Esophagus squamous epithelium (tissue), 5 donors: Measurements from ENCODE around the gene ANGPTL4. TPM values are rescaled to one million over a fixed set of nuclear protein-coding genes. Genes with fewer than 3 reads are reported as not detected.

Experiments
- DNase-seq: peaks from one replicate; lab custom pipeline; 2025; lab: John Stamatoyannopoulos, UW
- H3K27ac ChIP-seq, 4 donors: fragments of 200-600 bp; sonication (generic); one replicate each; pipeline ENCODE4 v1.5.1; 2016 to 2019; ENCODE audit warnings: mild to moderate bottlenecking in 1 of 4
- H3K27me3 ChIP-seq, 4 donors: fragments of 200-600 bp; sonication (generic); 1 replicate in 3 of 4; 2 replicates in 1 of 4; pipeline versions ENCODE4 v1.5.1 to v1.6.0; 2017 to 2021; ENCODE audit warnings: antibody characterized with exemption in 1 of 4
- H3K36me3 ChIP-seq, 3 donors: fragments of 200-600 bp; sonication (generic); one replicate each; pipeline ENCODE4 v1.5.1; 2016 to 2019
- H3K4me1 ChIP-seq, 3 donors: fragments of 200-600 bp; sonication (generic); one replicate each; pipeline ENCODE4 v1.5.1; 2017 to 2019
- H3K4me3 ChIP-seq, 4 donors: fragments of 200-600 bp; sonication (generic); 1 replicate in 3 of 4; 2 replicates in 1 of 4; pipeline ENCODE4 v1.5.1; 2016 to 2019; ENCODE audit warnings: mild to moderate bottlenecking in 2 of 4, moderate library complexity in 1 of 4
- H3K9me3 ChIP-seq, 3 donors: fragments of 200-600 bp; sonication (generic); one replicate each; pipeline ENCODE4 v1.5.1; 2016 to 2019
- CTCF ChIP-seq, 6 experiments: fragments of 450-650 bp in 4 of 6; fragments of 200-600 bp in 2 of 6; sonication (generic) in 2 of 6; IDR thresholded peaks; one replicate each; pipeline ENCODE4 v1.5.1; 2016 to 2019; ENCODE audit warnings: antibody characterized with exemption in 6 of 6, mild to moderate bottlenecking in 4 of 6, moderate library complexity in 4 of 6
- POLR2A ChIP-seq, 4 donors: fragments of 450-650 bp; IDR thresholded peaks; one replicate each; pipeline ENCODE4 v1.6.1; 2017; ENCODE audit warnings: antibody characterized with exemption in 4 of 4, mild to moderate bottlenecking in 4 of 4, moderate library complexity in 3 of 4
- WGBS, 2 donors: methylation state at CpG; one replicate each; pipeline ENCODE4 v1.1.5; 2018; 5-methylcytosine and 5-hydroxymethylcytosine counted together
- intact Hi-C: fragments of 100-400 bp; cut with DNase I; formaldehyde crosslinking; loops from one replicate; pipeline ENCODE4 v1.15.0; 2022
- total RNA-seq, 4 donors: library from RNA; depleted of rRNA; stranded (reverse); fragments of >200 nt; gene quantifications; one replicate each; pipeline ENCODE4 v1.1.0, GENCODE V29; 2016
- donor health status: DM: yes; HTN: yes; CAD: no.

Gene ANGPTL4
- total RNA-seq, 4 donors from 2014 or later = 17.0 to 37.1 (median 19.2) TPM

GRCh38 chr19:8355631-8356402 is 8.1 kb upstream of the ANGPTL4 start:
- intact Hi-C loops = loop anchor here (10.0 kb wide), 1 partner anchor 229 kb away; no protein-coding TSS in a partner anchor

GRCh38 chr19:8357007-8357521 is 6.9 kb upstream of the ANGPTL4 start:
- TF ChIP-seq POLR2A (IDR thresholded peaks at IDR 0.05) (no peak), CTCF (IDR thresholded peaks at IDR 0.05) (no peak)
- H3K36me3 ChIP-seq = no peaks in the 10 kb centered on the region
- no peaks in the 10 kb centered on the region for H3K9me3 ChIP-seq
- 65 to 74% methylated on average over 4 of the region's 4 CpGs for WGBS, 2 donors
- intact Hi-C loops = loop anchor here (10.0 kb wide), 1 partner anchor 228 kb away; no protein-coding TSS in a partner anchor
- H3K27me3 ChIP-seq = peaks cover 0 to 18% (median 0%) of the 10 kb centered on the region in 4 donors
- H3K27ac ChIP-seq = no peak overlapping the region
- H3K4me1 ChIP-seq = peaks cover 12 to 51% (median 22%) of the 10 kb centered on the region in 3 donors
- H3K4me3 ChIP-seq = no peak overlapping the region
- DNase-seq = no peak

More at GRCh38 chr19:8355631-8356402, 8.1 kb upstream of the ANGPTL4 start:
- Histone ChIP-seq H3K27me3 (peaks cover 0 to 29% (median 0%) of the 10 kb centered on the region in 4 donors), H3K9me3 (no peaks in the 10 kb centered on the region), H3K27ac (peak overlapping the region in 3 of 4 donors; percentile 6 to 15 (median 13)), H3K4me3 (no peak overlapping the region), H3K4me1 (peaks cover 7 to 42% (median 13%) of the 10 kb centered on the region in 3 donors), H3K36me3 (no peaks in the 10 kb centered on the region)
- WGBS, 2 donors = 50 to 60% methylated on average over 6 of the region's 6 CpGs
- no peak for DNase-seq
- no peak for TF ChIP-seq CTCF (IDR thresholded peaks at IDR 0.05)
- no peak for TF ChIP-seq POLR2A (IDR thresholded peaks at IDR 0.05)

- no peak overlapping the region for H3K4me3 ChIP-seq
- H3K36me3 ChIP-seq = no peaks in the 10 kb centered on the region
- TF ChIP-seq CTCF (IDR thresholded peaks at IDR 0.05) = no peak
- no peak for TF ChIP-seq POLR2A (IDR thresholded peaks at IDR 0.05)
- WGBS, 2 donors = 76 to 80% methylated on average over 6 of the region's 6 CpGs
- no peak overlapping the region for H3K27ac ChIP-seq
- peaks cover 0 to 3% (median 0%) of the 10 kb centered on the region in 4 donors for H3K27me3 ChIP-seq
- no peaks in the 10 kb centered on the region for H3K9me3 ChIP-seq
- intact Hi-C loops = loop anchor here (10.0 kb wide), 1 partner anchor 226 kb away; no protein-coding TSS in a partner anchor
- no peak for DNase-seq
- H3K4me1 ChIP-seq = peaks cover 26 to 51% (median 35%) of the 10 kb centered on the region in 3 donors
Observed at GRCh38 chr19:8358948-8359347, 5.0 kb upstream of the ANGPTL4 start.

GRCh38 chr19:8360196-8360595 is 3.8 kb upstream of the ANGPTL4 start:
- H3K4me1 ChIP-seq = peaks cover 34 to 51% (median 35%) of the 10 kb centered on the region in 3 donors
- WGBS, 2 donors = 75 to 88% methylated on average over 8 of the region's 8 CpGs
- intact Hi-C loops = no loop called here

More at GRCh38 chr19:8360196-8360595, 3.8 kb upstream of the ANGPTL4 start:
- DNase-seq = no peak
- TF ChIP-seq CTCF (IDR thresholded peaks at IDR 0.05) (no peak), POLR2A (IDR thresholded peaks at IDR 0.05) (no peak)
- no peak overlapping the region for H3K27ac ChIP-seq
- peaks cover 0 to 15% (median 0%) of the 10 kb centered on the region in 4 donors for H3K27me3 ChIP-seq
- H3K9me3 ChIP-seq = no peaks in the 10 kb centered on the region
- no peaks in the 10 kb centered on the region for H3K36me3 ChIP-seq
- H3K4me3 ChIP-seq = no peak overlapping the region
